SK-N-SH (cell line): ENCODE measurements around the gene ATXN10.

ENCODE experiments used
- GATA2 ChIP-seq: sonication (generic); formaldehyde crosslinking; IDR thresholded peaks from 2 replicates; pipeline ENCODE4 v1.5.0; 2020; ENCODE audit warnings: mild to moderate bottlenecking, missing genetic modification reagents
- JUND ChIP-seq: IDR thresholded peaks from 2 replicates; pipeline ENCODE4 v1.4.0; 2012
- NFIC ChIP-seq: IDR thresholded peaks from 2 replicates; pipeline ENCODE4 v1.4.0; 2012; ENCODE audit warnings: borderline replicate concordance
- RFX5 ChIP-seq: IDR thresholded peaks from 2 replicates; pipeline ENCODE4 v1.6.1; 2012; ENCODE audit warnings: mild to moderate bottlenecking, improper control_type of control experiment, low read length
- SIN3A ChIP-seq: IDR thresholded peaks from 2 replicates; pipeline ENCODE4 v1.6.1; 2012; ENCODE audit warnings: low read depth, mild to moderate bottlenecking, low read length, moderate library complexity, borderline replicate concordance
- SMC3 ChIP-seq: IDR thresholded peaks from 2 replicates; pipeline ENCODE4 v1.6.1; 2012; ENCODE audit warnings: low read depth, low read length, improper control_type of control experiment
- TAF1 ChIP-seq: IDR thresholded peaks from 2 replicates; pipeline ENCODE4 v1.6.1; 2012; ENCODE audit warnings: low read depth, mild to moderate bottlenecking, low read length, moderate library complexity, borderline replicate concordance
- TF ChIP-seq, protein P1 (sequence below): IDR thresholded peaks from 2 replicates; pipeline ENCODE4 v1.4.0; 2012; ENCODE audit warnings: low read depth, borderline replicate concordance
- TF ChIP-seq, protein P2 (sequence below): fragments of 200-600 bp; sonication (generic); IDR thresholded peaks from 2 replicates; pipeline ENCODE4 v1.6.1; 2017; ENCODE audit warnings: antibody characterized with exemption, mild to moderate bottlenecking, moderate library complexity
- TF ChIP-seq, protein P3 (sequence below): IDR thresholded peaks from 2 replicates; pipeline ENCODE4 v1.6.1; 2012; ENCODE audit warnings: mild to moderate bottlenecking, low read depth, low read length, moderate library complexity
- TF ChIP-seq, protein P4 (sequence below): IDR thresholded peaks from 2 replicates; pipeline ENCODE4; 2012

DNA sequence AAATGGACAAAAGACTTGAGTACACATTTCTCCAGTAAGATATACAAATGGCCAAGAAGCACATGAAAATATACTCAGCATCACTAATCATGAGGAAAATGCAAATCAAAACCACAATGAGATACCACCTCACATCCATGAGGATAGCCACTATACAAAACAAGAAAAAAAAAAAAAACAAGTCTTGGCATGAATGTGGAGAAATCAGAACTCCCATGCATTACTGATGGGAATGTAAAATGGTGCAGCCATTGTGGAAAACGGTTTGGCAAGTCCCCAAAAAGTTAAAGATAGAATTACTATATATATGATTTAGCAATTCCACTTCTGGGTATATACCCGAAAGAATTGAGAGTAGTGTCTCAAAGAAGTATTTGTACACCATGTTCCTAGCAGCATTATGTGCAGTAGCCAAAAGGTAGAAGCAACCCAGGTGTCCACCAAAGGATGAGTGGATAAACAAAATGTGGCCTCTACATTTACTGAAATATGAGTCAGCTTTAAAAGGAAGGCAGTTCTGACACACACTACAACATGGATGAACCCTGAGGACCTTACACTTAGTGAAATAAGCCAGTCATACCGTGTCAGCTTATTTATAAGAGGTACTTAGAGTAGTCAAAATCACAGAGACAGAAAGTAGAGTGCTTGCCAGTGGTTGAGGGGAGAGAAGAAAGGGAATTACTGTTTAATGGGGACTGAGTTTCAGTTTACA lies 159.1 kb downstream of the ATXN10 start:
- TF ChIP-seq, protein P1, sequence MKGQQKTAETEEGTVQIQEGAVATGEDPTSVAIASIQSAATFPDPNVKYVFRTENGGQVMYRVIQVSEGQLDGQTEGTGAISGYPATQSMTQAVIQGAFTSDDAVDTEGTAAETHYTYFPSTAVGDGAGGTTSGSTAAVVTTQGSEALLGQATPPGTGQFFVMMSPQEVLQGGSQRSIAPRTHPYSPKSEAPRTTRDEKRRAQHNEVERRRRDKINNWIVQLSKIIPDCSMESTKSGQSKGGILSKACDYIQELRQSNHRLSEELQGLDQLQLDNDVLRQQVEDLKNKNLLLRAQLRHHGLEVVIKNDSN: no peak
- TF ChIP-seq NFIC (no peak), GATA2 (CRISPR knock-in tag) (no peak), JUND (no peak), SMC3 (no peak), RFX5 (no peak), SIN3A (no peak), TAF1 (no peak)
- TF ChIP-seq, protein P2, sequence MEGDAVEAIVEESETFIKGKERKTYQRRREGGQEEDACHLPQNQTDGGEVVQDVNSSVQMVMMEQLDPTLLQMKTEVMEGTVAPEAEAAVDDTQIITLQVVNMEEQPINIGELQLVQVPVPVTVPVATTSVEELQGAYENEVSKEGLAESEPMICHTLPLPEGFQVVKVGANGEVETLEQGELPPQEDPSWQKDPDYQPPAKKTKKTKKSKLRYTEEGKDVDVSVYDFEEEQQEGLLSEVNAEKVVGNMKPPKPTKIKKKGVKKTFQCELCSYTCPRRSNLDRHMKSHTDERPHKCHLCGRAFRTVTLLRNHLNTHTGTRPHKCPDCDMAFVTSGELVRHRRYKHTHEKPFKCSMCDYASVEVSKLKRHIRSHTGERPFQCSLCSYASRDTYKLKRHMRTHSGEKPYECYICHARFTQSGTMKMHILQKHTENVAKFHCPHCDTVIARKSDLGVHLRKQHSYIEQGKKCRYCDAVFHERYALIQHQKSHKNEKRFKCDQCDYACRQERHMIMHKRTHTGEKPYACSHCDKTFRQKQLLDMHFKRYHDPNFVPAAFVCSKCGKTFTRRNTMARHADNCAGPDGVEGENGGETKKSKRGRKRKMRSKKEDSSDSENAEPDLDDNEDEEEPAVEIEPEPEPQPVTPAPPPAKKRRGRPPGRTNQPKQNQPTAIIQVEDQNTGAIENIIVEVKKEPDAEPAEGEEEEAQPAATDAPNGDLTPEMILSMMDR: no peak
- TF ChIP-seq, protein P3, sequence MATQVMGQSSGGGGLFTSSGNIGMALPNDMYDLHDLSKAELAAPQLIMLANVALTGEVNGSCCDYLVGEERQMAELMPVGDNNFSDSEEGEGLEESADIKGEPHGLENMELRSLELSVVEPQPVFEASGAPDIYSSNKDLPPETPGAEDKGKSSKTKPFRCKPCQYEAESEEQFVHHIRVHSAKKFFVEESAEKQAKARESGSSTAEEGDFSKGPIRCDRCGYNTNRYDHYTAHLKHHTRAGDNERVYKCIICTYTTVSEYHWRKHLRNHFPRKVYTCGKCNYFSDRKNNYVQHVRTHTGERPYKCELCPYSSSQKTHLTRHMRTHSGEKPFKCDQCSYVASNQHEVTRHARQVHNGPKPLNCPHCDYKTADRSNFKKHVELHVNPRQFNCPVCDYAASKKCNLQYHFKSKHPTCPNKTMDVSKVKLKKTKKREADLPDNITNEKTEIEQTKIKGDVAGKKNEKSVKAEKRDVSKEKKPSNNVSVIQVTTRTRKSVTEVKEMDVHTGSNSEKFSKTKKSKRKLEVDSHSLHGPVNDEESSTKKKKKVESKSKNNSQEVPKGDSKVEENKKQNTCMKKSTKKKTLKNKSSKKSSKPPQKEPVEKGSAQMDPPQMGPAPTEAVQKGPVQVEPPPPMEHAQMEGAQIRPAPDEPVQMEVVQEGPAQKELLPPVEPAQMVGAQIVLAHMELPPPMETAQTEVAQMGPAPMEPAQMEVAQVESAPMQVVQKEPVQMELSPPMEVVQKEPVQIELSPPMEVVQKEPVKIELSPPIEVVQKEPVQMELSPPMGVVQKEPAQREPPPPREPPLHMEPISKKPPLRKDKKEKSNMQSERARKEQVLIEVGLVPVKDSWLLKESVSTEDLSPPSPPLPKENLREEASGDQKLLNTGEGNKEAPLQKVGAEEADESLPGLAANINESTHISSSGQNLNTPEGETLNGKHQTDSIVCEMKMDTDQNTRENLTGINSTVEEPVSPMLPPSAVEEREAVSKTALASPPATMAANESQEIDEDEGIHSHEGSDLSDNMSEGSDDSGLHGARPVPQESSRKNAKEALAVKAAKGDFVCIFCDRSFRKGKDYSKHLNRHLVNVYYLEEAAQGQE: no peak
- TF ChIP-seq, protein P4, sequence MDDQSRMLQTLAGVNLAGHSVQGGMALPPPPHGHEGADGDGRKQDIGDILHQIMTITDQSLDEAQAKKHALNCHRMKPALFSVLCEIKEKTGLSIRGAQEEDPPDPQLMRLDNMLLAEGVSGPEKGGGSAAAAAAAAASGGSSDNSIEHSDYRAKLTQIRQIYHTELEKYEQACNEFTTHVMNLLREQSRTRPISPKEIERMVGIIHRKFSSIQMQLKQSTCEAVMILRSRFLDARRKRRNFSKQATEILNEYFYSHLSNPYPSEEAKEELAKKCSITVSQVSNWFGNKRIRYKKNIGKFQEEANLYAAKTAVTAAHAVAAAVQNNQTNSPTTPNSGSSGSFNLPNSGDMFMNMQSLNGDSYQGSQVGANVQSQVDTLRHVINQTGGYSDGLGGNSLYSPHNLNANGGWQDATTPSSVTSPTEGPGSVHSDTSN: no peak
